Neural cell (in vitro differentiated cells): ENCODE measurements around the gene DAD1. TPM values are rescaled to one million over a fixed set of nuclear protein-coding genes. Genes with fewer than 3 reads are reported as not detected.

ENCODE experiments used
- H2AFZ ChIP-seq: fragments of 200-600, 300-800 bp; sonication (generic), shearing (Covaris generic); 2 replicates; pipeline ENCODE4 v1.6.0; 2014; ENCODE audit warnings: low read depth, mild to moderate bottlenecking, antibody characterized with exemption, low read length, moderate library complexity
- H3F3A ChIP-seq: fragments of 200-600 bp; shearing (Covaris generic); 2 replicates; pipeline ENCODE4 v1.6.1; 2016; ENCODE audit warnings: mild to moderate bottlenecking, moderate library complexity, mixed read lengths, antibody characterized with exemption, low read length; ENCODE audit not compliant: insufficient read depth, poor library complexity, severe bottlenecking
- H3K27ac ChIP-seq: fragments of 200-600, 300-800 bp; sonication (generic), shearing (Covaris generic); 2 replicates; pipeline ENCODE4 v1.5.1; 2014; ENCODE audit warnings: mild to moderate bottlenecking, low read length, moderate library complexity
- H3K27me3 ChIP-seq: fragments of 300-800, 200-600 bp; sonication (generic), shearing (Covaris generic); 2 replicates; pipeline ENCODE4 v1.6.0; 2014; ENCODE audit warnings: mild to moderate bottlenecking, low read depth, low read length, moderate library complexity; ENCODE audit not compliant: insufficient read depth
- H3K36me3 ChIP-seq: fragments of 300-800, 200-600 bp; sonication (generic), shearing (Covaris generic); 2 replicates; pipeline ENCODE4 v1.5.1; 2014; ENCODE audit warnings: mild to moderate bottlenecking, antibody characterized with exemption, low read length, moderate library complexity; ENCODE audit not compliant: insufficient read depth
- H3K4me2 ChIP-seq: fragments of 300-800, 200-600 bp; sonication (generic), shearing (Covaris generic); 2 replicates; pipeline ENCODE4 v1.6.0; 2014; ENCODE audit warnings: mild to moderate bottlenecking, low read length
- H3K4me3 ChIP-seq: fragments of 300-800, 200-600 bp; sonication (generic), shearing (Covaris generic); 2 replicates; pipeline ENCODE4 v1.5.1; 2014; ENCODE audit warnings: mild to moderate bottlenecking, low read length, moderate library complexity
- H3K79me2 ChIP-seq: fragments of 200-600 bp; shearing (Covaris generic); replicated peaks from 2 replicates; pipeline ENCODE4 v1.6.0; 2014; ENCODE audit warnings: mild to moderate bottlenecking, low read length, moderate library complexity; ENCODE audit not compliant: insufficient read depth
- H3K9ac ChIP-seq: fragments of 300-800, 200-600 bp; sonication (generic), shearing (Covaris generic); 2 replicates; pipeline ENCODE4 v1.6.1; 2016; ENCODE audit warnings: mild to moderate bottlenecking, low read length, mixed read lengths
- H3K9me2 ChIP-seq: fragments of 200-600 bp; shearing (Covaris generic); 2 replicates; pipeline ENCODE4 v1.6.1; 2016; ENCODE audit warnings: mild to moderate bottlenecking, low read length, mixed read lengths; ENCODE audit not compliant: insufficient read depth
- H3K9me3 ChIP-seq: fragments of 200-600, 300-800 bp; sonication (generic), shearing (Covaris generic); 2 replicates; pipeline ENCODE4 v1.6.1; 2016; ENCODE audit warnings: mild to moderate bottlenecking, mixed run types, low read length, moderate library complexity, mixed read lengths
- H4K20me1 ChIP-seq: fragments of 200-600 bp; shearing (Covaris generic); 2 replicates; pipeline ENCODE4 v1.6.1; 2016; ENCODE audit warnings: mild to moderate bottlenecking, mixed run types; ENCODE audit not compliant: insufficient read depth
- CTCF ChIP-seq: fragments of 450-650 bp; IDR thresholded peaks from 2 replicates; pipeline ENCODE4 v1.5.1; 2014; ENCODE audit warnings: antibody characterized with exemption, mild to moderate bottlenecking, moderate library complexity; ENCODE audit not compliant: poor library complexity, severe bottlenecking
- EP300 ChIP-seq: fragments of 450-650 bp; conservative IDR thresholded peaks from 2 replicates; pipeline ENCODE4 v1.6.1; 2014; ENCODE audit warnings: antibody characterized with exemption, mild to moderate bottlenecking, moderate library complexity; ENCODE audit not compliant: poor library complexity, severe bottlenecking
- EZH2 ChIP-seq: fragments of 200-600, 300-800 bp; shearing (Covaris generic), sonication (generic); IDR thresholded peaks from 2 replicates; pipeline ENCODE4 v1.6.1; 2014; ENCODE audit warnings: antibody characterized with exemption, low read length, borderline replicate concordance, mild to moderate bottlenecking; ENCODE audit not compliant: insufficient read depth, poor library complexity, severe bottlenecking
- MXI1 ChIP-seq: fragments of 450-650 bp; conservative IDR thresholded peaks from 2 replicates; pipeline ENCODE4 v1.6.1; 2014; ENCODE audit warnings: antibody characterized with exemption, mild to moderate bottlenecking; ENCODE audit not compliant: poor library complexity, severe bottlenecking
- POLR2AphosphoS5 ChIP-seq: IDR thresholded peaks from 2 replicates; pipeline ENCODE4 v1.6.1; 2012
- RAD21 ChIP-seq: fragments of 450-650 bp; conservative IDR thresholded peaks from 2 replicates; pipeline ENCODE4 v1.6.1; 2014; ENCODE audit warnings: antibody characterized with exemption, mild to moderate bottlenecking, moderate library complexity
- REST ChIP-seq: IDR thresholded peaks from 2 replicates; pipeline ENCODE4 v1.6.1; 2012; ENCODE audit warnings: borderline replicate concordance
- SMC3 ChIP-seq: fragments of 450-650 bp; conservative IDR thresholded peaks from 2 replicates; pipeline ENCODE4 v1.6.1; 2014; ENCODE audit warnings: antibody characterized with exemption, mild to moderate bottlenecking, moderate library complexity; ENCODE audit not compliant: poor library complexity
- TAF1 ChIP-seq: IDR thresholded peaks from 2 replicates; pipeline ENCODE4 v1.6.1; 2012; ENCODE audit warnings: low read depth
- polyA plus RNA-seq: library from polyadenylated mRNA; depleted of rRNA; stranded (reverse); fragments of >200 nt; gene quantifications from 2 replicates; pipeline ENCODE4 v1.2.3, GENCODE V29; 2014

DAD1 gene
- polyA plus RNA-seq, 1 donor from 2014 or later = 369 TPM

- no peaks in the 10 kb centered on the region for H3K36me3 ChIP-seq
- H3K27ac ChIP-seq = no peak overlapping the region
- H3K27me3 ChIP-seq = no peaks in the 10 kb centered on the region
- H3K4me3 ChIP-seq = no peak overlapping the region
- no peak overlapping the region for H3K4me2 ChIP-seq
- H4K20me1 ChIP-seq = no peaks in the 10 kb centered on the region
- H3K9me2 ChIP-seq = no peaks in the 10 kb centered on the region
- H3K79me2 ChIP-seq = no peaks in the 10 kb centered on the region
- H3K9me3 ChIP-seq = no peaks in the 10 kb centered on the region
- TF ChIP-seq RAD21 = no peak
- TF ChIP-seq SMC3 = no peak
- no peak for TF ChIP-seq POLR2AphosphoS5
- TF ChIP-seq EP300 = no peak
- no peak for TF ChIP-seq EZH2
- no peak for TF ChIP-seq TAF1
- TF ChIP-seq REST = no peak
- TF ChIP-seq MXI1 = no peak
- no peak for TF ChIP-seq CTCF
- H2AFZ ChIP-seq = no peak overlapping the region
- no peaks in the 10 kb centered on the region for H3F3A ChIP-seq
- no peak overlapping the region for H3K9ac ChIP-seq
Observed at GRCh38 chr14:22553445-22553844, 35.6 kb downstream of the DAD1 start.

GRCh38 chr14:22552827-22553076 is 36.3 kb downstream of the DAD1 start:
- H3F3A ChIP-seq = no peaks in the 10 kb centered on the region
- no peaks in the 10 kb centered on the region for H3K9me2 ChIP-seq
- H3K27ac ChIP-seq = no peak overlapping the region
- H2AFZ ChIP-seq = no peak overlapping the region
- TF ChIP-seq REST (no peak), RAD21 (no peak), POLR2AphosphoS5 (no peak), SMC3 (no peak), EP300 (no peak), CTCF (no peak), TAF1 (no peak), EZH2 (no peak), MXI1 (no peak)
- no peaks in the 10 kb centered on the region for H3K79me2 ChIP-seq
- no peaks in the 10 kb centered on the region for H4K20me1 ChIP-seq
- H3K4me2 ChIP-seq = no peak overlapping the region
- H3K4me3 ChIP-seq = no peak overlapping the region
- H3K36me3 ChIP-seq = no peaks in the 10 kb centered on the region
- no peak overlapping the region for H3K9ac ChIP-seq
- no peaks in the 10 kb centered on the region for H3K9me3 ChIP-seq
- no peaks in the 10 kb centered on the region for H3K27me3 ChIP-seq
